GM18870 (cell line): ENCODE results near the gene TBX5.

Source experiments
- ATAC-seq: cut with Tn5 transposase; IDR thresholded peaks from one replicate; pipeline ENCODE4 v1.9.1; 2021; ENCODE audit warnings: moderate library complexity; ENCODE audit not compliant: unreplicated experiment

TBX5 gene

DNA sequence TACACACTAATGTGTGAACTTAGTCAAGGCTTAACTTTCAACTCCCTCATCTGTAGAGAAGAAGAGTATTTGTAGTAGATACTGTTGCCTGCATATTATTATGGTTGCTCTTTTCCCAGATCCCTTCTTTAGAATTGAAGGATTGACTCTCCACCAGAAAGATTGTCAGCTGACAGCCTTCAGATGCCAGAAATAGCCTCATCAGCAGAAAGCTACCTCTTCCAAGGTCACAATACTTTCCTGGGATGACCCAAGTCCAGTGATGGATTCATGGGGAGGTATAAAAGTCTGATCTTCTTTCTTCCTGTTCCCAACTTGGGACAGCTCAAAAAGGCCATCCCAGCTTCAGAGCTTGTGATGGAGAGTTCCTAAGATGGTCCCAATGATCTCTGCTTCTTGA, 78.2 kb downstream of the TBX5 start:
- no peak for ATAC-seq

DNA sequence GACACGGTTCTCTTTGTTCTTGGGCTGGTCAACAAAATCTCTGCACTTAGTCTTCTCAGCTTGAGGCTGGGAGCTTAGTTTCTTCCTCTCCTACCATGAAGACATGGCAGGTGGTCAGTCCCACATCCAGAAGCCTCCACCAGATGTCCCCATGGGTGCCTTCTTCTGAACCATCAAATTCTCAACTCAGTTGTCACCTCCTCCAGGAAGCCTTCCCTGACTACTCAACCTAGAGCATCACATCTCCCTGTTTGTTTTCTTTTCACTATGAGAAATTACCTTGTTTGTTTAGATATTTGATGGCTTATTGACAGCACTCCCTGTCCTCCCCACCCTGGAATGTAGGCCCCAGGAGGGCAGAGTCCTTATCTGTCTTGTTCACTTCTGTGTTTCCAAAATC, 84.4 kb downstream of the TBX5 start:
- ATAC-seq = no peak

DNA sequence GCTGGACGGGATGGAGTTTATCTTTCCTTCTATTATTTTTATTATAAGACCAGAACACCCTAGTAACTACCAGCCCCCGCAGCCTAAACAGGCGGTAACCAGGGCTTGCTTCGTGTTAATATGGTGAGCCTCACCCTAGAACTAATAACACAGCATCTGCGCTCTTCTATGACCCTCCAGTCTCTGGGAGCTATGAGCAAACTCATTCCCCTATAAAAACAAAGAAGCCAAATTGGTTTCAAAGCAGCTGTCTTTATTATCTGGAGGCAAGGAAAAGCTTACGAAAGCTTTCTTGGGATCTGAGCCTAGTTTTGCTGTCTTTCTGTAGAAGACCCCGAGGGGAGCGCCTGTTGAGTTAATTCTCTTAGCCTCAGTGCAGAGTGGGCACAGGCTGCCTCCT, 85.0 kb downstream of the TBX5 start:
- ATAC-seq = no peak

- no peak for ATAC-seq
Measured at GRCh38 chr12:114320101-114320500, 85.8 kb downstream of the TBX5 start.

DNA sequence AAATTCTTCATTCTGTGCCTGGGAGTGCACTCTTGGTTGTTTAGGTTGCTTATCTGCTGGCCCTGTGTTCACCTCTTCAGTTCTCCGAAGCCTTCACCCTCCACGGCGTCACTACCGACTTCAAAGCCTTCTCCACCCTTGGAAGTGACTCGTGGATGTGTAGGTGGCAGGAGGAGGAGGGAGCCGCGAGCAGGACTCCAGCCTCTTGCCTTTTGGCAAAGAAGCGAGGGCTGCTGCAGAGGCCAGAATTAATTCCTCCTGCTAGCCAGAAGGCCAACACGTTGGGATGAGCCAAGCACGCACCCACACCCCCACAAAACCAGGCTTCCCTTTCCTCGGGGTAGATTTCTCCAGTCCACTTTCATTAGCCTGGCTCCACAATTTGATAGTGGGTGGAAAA, 86.5 kb downstream of the TBX5 start:
- ATAC-seq = no peak

GRCh38 chr12:114318984-114319383, 87.0 kb downstream of the TBX5 start:
- ATAC-seq = no peak

GRCh38 chr12:114316076-114316475, 89.9 kb downstream of the TBX5 start:
- ATAC-seq = no peak

DNA sequence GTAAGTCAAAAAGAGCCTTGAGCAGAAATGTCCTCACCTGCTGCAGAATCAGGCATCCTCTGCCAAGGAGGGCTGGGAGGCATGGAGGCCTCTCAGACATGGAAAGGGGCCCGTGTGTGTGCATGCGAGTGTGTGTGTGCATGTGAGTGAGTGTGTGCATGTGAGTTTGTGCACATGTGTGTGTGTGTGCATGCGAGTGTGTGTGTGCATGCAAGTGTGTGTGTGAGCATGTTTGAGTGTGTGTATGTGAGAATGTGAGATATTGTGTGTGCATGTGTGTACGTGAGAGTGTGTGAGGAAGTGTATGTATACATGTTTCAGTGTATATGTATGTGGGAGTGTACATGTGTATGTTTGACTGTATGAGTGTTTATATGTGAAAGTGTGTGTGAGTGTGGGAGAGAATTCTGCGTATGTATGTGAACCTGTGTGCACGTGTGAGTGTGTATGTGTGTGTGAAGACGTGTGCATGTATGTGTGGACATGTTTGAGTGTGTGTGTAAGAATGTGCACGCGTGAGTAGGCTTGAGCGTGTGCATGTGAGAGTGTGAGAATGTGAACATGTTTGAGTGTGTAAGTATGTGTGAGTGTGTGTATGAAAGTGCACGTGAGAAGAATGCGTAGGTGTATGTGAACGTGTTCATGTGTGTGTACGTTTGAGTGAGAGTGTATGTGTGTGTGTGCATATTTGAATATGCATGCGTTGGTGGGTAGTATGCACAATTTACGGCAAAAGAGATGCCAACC, 90.8 kb downstream of the TBX5 start:
- ATAC-seq = no peak

GRCh38 chr12:114314403-114314802, 91.5 kb downstream of the TBX5 start:
- no peak for ATAC-seq

DNA sequence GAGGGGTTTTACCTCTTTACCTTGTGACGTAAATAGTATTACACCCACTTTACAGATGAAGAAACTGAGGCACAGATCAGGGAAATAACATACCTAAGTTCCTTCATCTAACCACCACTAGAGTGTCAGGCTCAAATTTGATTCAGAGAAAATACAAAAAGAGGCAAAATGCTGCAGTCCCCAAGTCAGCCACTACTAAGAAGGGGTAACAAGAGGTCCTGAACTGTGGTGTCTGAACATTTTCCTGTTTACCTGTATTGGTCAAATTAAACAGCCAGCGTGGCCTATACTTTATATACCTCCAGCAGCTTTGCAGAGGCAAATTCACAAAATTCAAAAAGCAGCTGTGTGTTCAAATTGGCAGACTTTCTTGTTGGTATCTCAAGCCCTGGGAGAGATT, 92.0 kb downstream of the TBX5 start:
- ATAC-seq = no peak

- no peak for ATAC-seq
Measured at GRCh38 chr12:114311974-114312373, 94.0 kb downstream of the TBX5 start.

- ATAC-seq = no peak
Measured at GRCh38 chr12:114306646-114307045, 99.3 kb downstream of the TBX5 start.

DNA sequence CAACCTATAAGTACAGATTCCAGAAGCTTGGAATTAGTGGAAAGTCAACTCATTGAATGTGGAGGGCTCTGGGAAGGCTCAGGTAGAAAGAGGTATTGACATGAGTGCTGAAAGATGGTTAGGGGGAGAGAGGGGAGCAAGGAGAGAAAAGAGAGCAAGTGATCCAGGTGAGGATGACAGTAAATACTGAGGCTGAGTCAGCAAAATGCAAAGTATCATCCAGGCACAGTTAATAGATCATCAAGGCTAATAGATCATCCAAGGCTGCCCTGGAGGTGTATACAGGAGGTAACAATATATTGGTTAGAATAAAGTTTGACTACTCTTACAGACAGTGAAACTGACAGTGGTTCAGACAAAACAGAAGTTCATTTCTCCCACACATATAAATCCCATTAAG, 100.5 kb downstream of the TBX5 start:
- no peak for ATAC-seq
